Endothelial cell of umbilical vein (primary cell): Measurements from ENCODE around the gene ZNF146. TPM values are rescaled to one million over a fixed set of nuclear protein-coding genes. Genes with fewer than 3 reads are reported as not detected.

Experiments used
- BruUV-seq: library from RNA; stranded (reverse); fragments of 400-500 nt; replicated peaks from 2 replicates; lab custom pipeline; 2021; lab: Mats Ljungman, UMichigan
- CTCF ChIA-PET: fragments of 300-600, 350-600 bp; sonication (Branson Sonifier 250); formaldehyde crosslinking; loops from one replicate; lab custom pipeline; 2021; ENCODE audit warnings: antibody characterized with exemption, inconsistent platforms; lab: Charles Lee
- POLR2A ChIA-PET: fragments of 300-600, 350-600 bp; sonication (Branson Sonifier 250); formaldehyde crosslinking; loops from one replicate; lab custom pipeline; 2021; ENCODE audit warnings: antibody characterized with exemption, inconsistent platforms; lab: Charles Lee
- DNase-seq: peaks from one replicate; pipeline ENCODE4 v3.0.0-alpha.2; 2011; ENCODE audit warnings: low read depth, low spot score
- FAIRE-seq: peaks from 2 replicates; lab custom pipeline; 2011; peaks lifted over from hg19 to GRCh38; lab: Jason Lieb, UNC
- H2AFZ ChIP-seq: 2 replicates; pipeline ENCODE4 v1.6.0; 2012; ENCODE audit warnings: low read depth, low read length, control low read depth, inconsistent platforms
- H3K27ac ChIP-seq: 2 replicates; pipeline ENCODE4 v1.5.1; 2011; ENCODE audit warnings: low read depth, mild to moderate bottlenecking, control low read depth, low read length, moderate library complexity; ENCODE audit not compliant: insufficient read depth
- H3K27me3 ChIP-seq, 2 experiments: 2 replicates each; pipeline versions ENCODE4 v1.6.0 to v1.6.1; 2011; ENCODE audit warnings: low read length in 2 of 2, mixed read lengths in 1 of 2; ENCODE audit not compliant: control insufficient read depth in 2 of 2, insufficient read depth in 2 of 2
- H3K36me3 ChIP-seq, 2 experiments: 2 replicates in 1 of 2; 3 replicates in 1 of 2; pipeline ENCODE4 v1.5.1; 2011; ENCODE audit warnings: low read length in 2 of 2, mild to moderate bottlenecking in 1 of 2, moderate library complexity in 1 of 2; ENCODE audit not compliant: control insufficient read depth in 2 of 2, insufficient read depth in 2 of 2; ENCODE audit errors: extremely low read depth in 1 of 2
- H3K4me1 ChIP-seq: 3 replicates; pipeline ENCODE4 v1.5.1; 2011; ENCODE audit warnings: mild to moderate bottlenecking, low read length; ENCODE audit not compliant: control insufficient read depth, insufficient read depth; ENCODE audit errors: extremely low read depth
- H3K4me2 ChIP-seq: 2 replicates; pipeline ENCODE4 v1.6.1; 2011; ENCODE audit warnings: low read length, control low read depth, mixed read lengths; ENCODE audit not compliant: insufficient read depth
- H3K4me3 ChIP-seq, 3 experiments: fragments of 200-600 bp in 1 of 3; sonication (generic), shearing (Covaris generic) in 1 of 3; replicated peaks in 1 of 3; 2 replicates each; pipeline ENCODE4 v1.5.1; 2011 to 2016; ENCODE audit warnings: control low read depth in 3 of 3, low read length in 3 of 3, mild to moderate bottlenecking in 2 of 3, inconsistent platforms in 1 of 3, low read depth in 1 of 3, moderate library complexity in 1 of 3; ENCODE audit not compliant: insufficient read depth in 1 of 3
- H3K79me2 ChIP-seq: 2 replicates; pipeline ENCODE4 v1.6.0; 2012; ENCODE audit warnings: low read length, inconsistent platforms; ENCODE audit not compliant: control insufficient read depth, insufficient read depth
- H3K9ac ChIP-seq: replicated peaks from 2 replicates; pipeline ENCODE3; 2011; ENCODE audit warnings: low read length, control low read depth; ENCODE audit not compliant: insufficient read depth; ENCODE audit errors: extremely low read depth
- H3K9me1 ChIP-seq: replicated peaks from 3 replicates; pipeline ENCODE4 v1.6.0; 2011; ENCODE audit warnings: mild to moderate bottlenecking, low read length; ENCODE audit not compliant: control insufficient read depth, insufficient read depth; ENCODE audit errors: extremely low read depth
- H3K9me3 ChIP-seq: replicated peaks from 2 replicates; pipeline ENCODE4 v1.5.1; 2012; ENCODE audit warnings: low read length, inconsistent platforms; ENCODE audit not compliant: control insufficient read depth, insufficient read depth
- H4K20me1 ChIP-seq: replicated peaks from 2 replicates; pipeline ENCODE3; 2011; ENCODE audit warnings: mild to moderate bottlenecking, low read length; ENCODE audit not compliant: control insufficient read depth, insufficient read depth; ENCODE audit errors: extremely low read depth
- CTCF ChIP-seq, 2 donors: IDR thresholded peaks; 1 replicate in 1 of 2; 2 replicates in 1 of 2; pipeline ENCODE4 v1.5.1; 2011; ENCODE audit warnings: low read length in 2 of 2, mild to moderate bottlenecking in 2 of 2, moderate library complexity in 2 of 2, control low read depth in 1 of 2, inconsistent platforms in 1 of 2, low read depth in 1 of 2; ENCODE audit not compliant: insufficient read depth in 1 of 2; ENCODE audit errors: extremely low read depth in 1 of 2
- EZH2 ChIP-seq: IDR thresholded peaks from 2 replicates; pipeline ENCODE4 v1.6.1; 2012; ENCODE audit warnings: borderline replicate concordance, low read depth, mild to moderate bottlenecking, moderate library complexity, low read length, inconsistent platforms; ENCODE audit not compliant: severe bottlenecking
- FOS ChIP-seq: IDR thresholded peaks from 2 replicates; pipeline ENCODE4 v1.6.1; 2011; ENCODE audit warnings: mild to moderate bottlenecking, low read length, moderate library complexity, borderline replicate concordance; ENCODE audit not compliant: insufficient read depth
- GATA2 ChIP-seq: IDR thresholded peaks from 2 replicates; pipeline ENCODE4 v1.7.0; 2011; ENCODE audit warnings: low read depth, mild to moderate bottlenecking, moderate library complexity, mixed read lengths, low read length; ENCODE audit not compliant: insufficient read length, insufficient read depth
- JUN ChIP-seq: IDR thresholded peaks from 2 replicates; pipeline ENCODE4 v1.6.1; 2011; ENCODE audit warnings: borderline replicate concordance, low read depth; ENCODE audit not compliant: insufficient read length, insufficient read depth
- MAX ChIP-seq: IDR thresholded peaks from 2 replicates; pipeline ENCODE4 v1.6.1; 2011; ENCODE audit not compliant: insufficient read depth, insufficient read length
- MYC ChIP-seq: IDR thresholded peaks from one replicate; pipeline ENCODE4 v1.6.1; 2011; ENCODE audit warnings: mild to moderate bottlenecking, low read depth, low read length
- POLR2A ChIP-seq: IDR thresholded peaks from 2 replicates; pipeline ENCODE4 v1.6.1; 2012; ENCODE audit warnings: low read depth, mild to moderate bottlenecking, control low read depth, low read length
- POLR2AphosphoS5 ChIP-seq: IDR thresholded peaks from 2 replicates; pipeline ENCODE4 v1.6.1; 2012; ENCODE audit warnings: low read depth, mild to moderate bottlenecking, control low read depth, low read length, moderate library complexity; ENCODE audit not compliant: insufficient read depth
- dilution Hi-C: fragments of 300-500 bp; cut with MboI; formaldehyde crosslinking; loops from one replicate; pipeline ENCODE4 v1.15.0; 2019; ENCODE audit warnings: low sequenced_read_pairs; ENCODE audit not compliant: extremely low pct_ligation_motif_present
- intact Hi-C: fragments of 100-400 bp; cut with micrococcal nuclease; formaldehyde crosslinking; loops from one replicate; pipeline ENCODE4 v1.10.0; 2022
- polyA plus RNA-seq, 4 experiments: library from polyadenylated mRNA; depleted of rRNA in 3 of 4; stranded (reverse) in 3 of 4; unstranded in 1 of 4; fragments of >200 nt; gene quantifications; 2 replicates each; pipeline versions ENCODE4 v1.2.1 to v1.2.3, GENCODE V29; 2011 to 2012; ENCODE audit warnings: missing spikeins in 1 of 4
- total RNA-seq: library from RNA; stranded (reverse); gene quantifications from 2 replicates; pipeline ENCODE4 v1.2.3, GENCODE V29; 2021

Gene ZNF146
- total and polyA plus RNA-seq, 2 donors (not counting 3 experiments of a cell fraction or from before 2014, with no cell fraction given) = 17.8 to 63.3 TPM

DNA sequence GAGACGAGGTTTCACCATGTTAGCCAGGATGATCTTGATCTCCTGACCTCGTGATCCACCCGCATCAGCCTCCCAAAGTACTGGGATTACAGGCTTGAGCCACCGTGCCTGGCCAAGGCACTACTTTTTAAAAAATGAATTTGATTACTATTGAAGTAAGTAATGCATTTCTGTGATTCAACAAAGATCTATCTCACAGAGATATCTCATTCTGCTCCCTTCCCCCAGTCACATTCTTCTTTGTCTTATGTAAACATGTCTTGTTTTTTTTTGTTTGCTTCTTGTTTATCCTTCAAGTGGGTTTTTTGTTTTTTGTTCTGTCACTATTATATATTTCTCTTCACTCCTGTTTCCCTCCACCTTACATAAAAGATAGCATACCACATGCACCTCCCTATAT is 6.6 kb downstream of the ZNF146 start:
- FAIRE-seq = no peak
- intact Hi-C loops = no loop called here
- Histone ChIP-seq H3K79me2 (peaks cover 96% of the 10 kb centered on the region), H3K9ac (no peak overlapping the region), H4K20me1 (peaks cover 4% of the 10 kb centered on the region), H3K9me3 (no peaks in the 10 kb centered on the region), H3K27me3 (no peaks in the 10 kb centered on the region), H3K4me3 (no peak overlapping the region), H3K4me2 (no peak overlapping the region), H3K27ac (no peak overlapping the region), H3K9me1 (no peaks in the 10 kb centered on the region), H3K4me1 (peaks cover 22% of the 10 kb centered on the region), H2AFZ (no peak overlapping the region), H3K36me3 (peaks cover 7% of the 10 kb centered on the region in 2 experiments)
- ChIA-PET CTCF (no interaction called here), POLR2A (no interaction called here)
- no TSS peak for BruUV-seq
- DNase-seq = no peak
- dilution Hi-C loops = no loop called here
- TF ChIP-seq POLR2A (no peak), JUN (no peak), CTCF (IDR thresholded peaks at IDR 0.05; ENCODE audit: extremely low read depth in 1 of 2, insufficient read depth in 1 of 2, low read depth in 1 of 2, low read length in 2 of 2) (no peak)

DNA sequence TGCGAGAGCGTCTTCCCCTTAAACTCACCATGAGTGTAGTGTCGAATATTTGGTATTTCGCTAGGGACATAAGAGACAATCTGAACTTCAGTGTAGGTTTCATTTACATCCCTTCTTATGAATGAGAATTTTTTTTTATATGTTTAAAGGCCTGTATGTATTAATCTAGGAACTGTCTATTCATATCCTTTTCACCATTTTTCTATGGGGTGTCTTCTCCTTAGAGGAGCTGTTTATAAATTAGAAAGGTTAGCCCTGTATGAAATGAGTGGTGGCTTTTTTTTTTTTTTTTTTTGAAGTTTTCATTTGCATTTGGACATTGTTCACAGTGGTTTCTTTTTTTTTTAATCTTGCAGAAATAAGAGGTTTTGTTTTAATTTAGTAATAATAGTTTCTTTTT is 7.6 kb downstream of the ZNF146 start:
- no peaks in the 10 kb centered on the region for H3K9me3 ChIP-seq
- BruUV-seq = no TSS peak
- TF ChIP-seq JUN (no peak), POLR2AphosphoS5 (no peak), POLR2A (no peak), FOS (no peak), MAX (no peak), MYC (no peak), GATA2 (no peak), EZH2 (no peak)
- FAIRE-seq = no peak
- H3K9me1 ChIP-seq = no peaks in the 10 kb centered on the region
- intact Hi-C loops (no loop called here), dilution Hi-C loops (no loop called here)
- no peak overlapping the region for H3K27ac ChIP-seq
- peaks cover 94% of the 10 kb centered on the region for H3K79me2 ChIP-seq
- H3K4me1 ChIP-seq = peaks cover 22% of the 10 kb centered on the region
- H3K9ac ChIP-seq = no peak overlapping the region
- H2AFZ ChIP-seq = no peak overlapping the region
- peaks cover 4% of the 10 kb centered on the region for H4K20me1 ChIP-seq
- H3K4me2 ChIP-seq = no peak overlapping the region
- H3K4me3 ChIP-seq = no peak overlapping the region
- H3K27me3 ChIP-seq = no peaks in the 10 kb centered on the region
- no peak for DNase-seq
- ChIA-PET CTCF (no interaction called here), POLR2A (interaction anchor here (0.8 kb wide), 1 partner anchor 166 kb away, joined by 15 read pairs; no protein-coding TSS in a partner anchor)
- H3K36me3 ChIP-seq = peaks cover 7 to 10% of the 10 kb centered on the region in 2 experiments
